HepG2 (cell line): Measurements from ENCODE around the gene SGF29. TPM values are rescaled to one million over a fixed set of nuclear protein-coding genes. Genes with fewer than 3 reads are reported as not detected.

Experiments
- ATAC-seq: fragments of 200-7000 bp; cut with Tn5 transposase; 3 replicates; pipeline ENCODE4 v1.9.1; 2020; ENCODE audit warnings: mild to moderate bottlenecking, moderate library complexity
- BruUV-seq: library from RNA; stranded (reverse); fragments of 400-500 nt; replicated peaks from 2 replicates; lab custom pipeline; 2021; lab: Mats Ljungman, UMichigan
- CTCF ChIA-PET: fragments of 300-600 bp; formaldehyde crosslinking; extraction: SDS; loops from one replicate; lab custom pipeline; 2021; ENCODE audit warnings: low total read pairs, inconsistent platforms, low intra/inter-chr PET ratio; lab: Yijun Ruan, JAX
- POLR2A ChIA-PET: fragments of 350-600 bp; sonication (Branson Sonifier 250); formaldehyde crosslinking; loops from one replicate; lab custom pipeline; 2020; ENCODE audit warnings: antibody characterized with exemption, inconsistent platforms; lab: Yijun Ruan, JAX
- DNase-seq: peaks from one replicate; pipeline ENCODE4 v3.0.0-alpha.2; 2015; ENCODE audit warnings: low spot score
- FAIRE-seq: peaks from 3 replicates; lab custom pipeline; 2011; peaks lifted over from hg19 to GRCh38; lab: Jason Lieb, UNC
- H2AFZ ChIP-seq: one replicate; pipeline ENCODE4 v1.6.1; 2011; ENCODE audit warnings: low read length, inconsistent platforms
- H3K27ac ChIP-seq: fragments of 300-600 bp; 3 replicates; pipeline ENCODE4 v1.8.0; 2011; ENCODE audit warnings: mixed run types, mild to moderate bottlenecking, mixed read lengths, low read length, inconsistent platforms; ENCODE audit not compliant: insufficient read depth; ENCODE audit errors: extremely low read length
- H3K27me3 ChIP-seq, 2 experiments: fragments of 200-600 bp in 1 of 2; 2 replicates in 1 of 2; 3 replicates in 1 of 2; pipeline versions ENCODE4 v1.6.0 to v1.8.0; 2011; ENCODE audit warnings: low read length in 2 of 2, mild to moderate bottlenecking in 2 of 2, moderate library complexity in 2 of 2, inconsistent platforms in 1 of 2; ENCODE audit not compliant: insufficient read depth in 2 of 2, control insufficient read depth in 1 of 2
- H3K36me3 ChIP-seq, 2 experiments: fragments of 200-600 bp in 1 of 2; replicated peaks in 1 of 2; 2 replicates in 1 of 2; 3 replicates in 1 of 2; pipeline versions ENCODE4 v1.5.1 to v1.8.0; 2011; ENCODE audit warnings: low read length in 2 of 2, inconsistent platforms in 1 of 2; ENCODE audit not compliant: insufficient read depth in 2 of 2, control insufficient read depth in 1 of 2
- H3K4me1 ChIP-seq: 2 replicates; pipeline ENCODE4 v1.5.1; 2012; ENCODE audit warnings: low read length, inconsistent platforms; ENCODE audit not compliant: insufficient read depth
- H3K4me2 ChIP-seq: 2 replicates; pipeline ENCODE4 v1.6.0; 2011; ENCODE audit warnings: low read depth, low read length, inconsistent platforms
- H3K4me3 ChIP-seq, 3 experiments: fragments of 200-600 bp in 1 of 3; sonication (generic), shearing (Covaris generic) in 1 of 3; replicated peaks in 1 of 3; 2 replicates each; pipeline ENCODE4 v1.5.1; 2011 to 2016; ENCODE audit warnings: low read length in 3 of 3, inconsistent platforms in 2 of 3, low read depth in 2 of 3, mild to moderate bottlenecking in 2 of 3, control low read depth in 1 of 3, mixed read lengths in 1 of 3; ENCODE audit not compliant: insufficient read depth in 1 of 3
- H3K79me2 ChIP-seq: one replicate; pipeline ENCODE4 v1.6.1; 2011; ENCODE audit warnings: low read length, inconsistent platforms; ENCODE audit not compliant: insufficient read depth
- H3K9ac ChIP-seq: 2 replicates; pipeline ENCODE4 v1.6.0; 2011; ENCODE audit warnings: mild to moderate bottlenecking, low read depth, low read length, inconsistent platforms; ENCODE audit not compliant: insufficient read depth
- H3K9me3 ChIP-seq: 2 replicates; pipeline ENCODE4 v1.5.1; 2012; ENCODE audit warnings: mild to moderate bottlenecking, low read length
- H4K20me1 ChIP-seq: 2 replicates; pipeline ENCODE4 v1.6.0; 2011; ENCODE audit warnings: inconsistent platforms, mild to moderate bottlenecking, low read length, moderate library complexity; ENCODE audit not compliant: insufficient read depth
- ATAD3A ChIP-seq: sonication (generic); formaldehyde crosslinking; IDR thresholded peaks from 2 replicates; pipeline ENCODE4 v1.4.0; 2020; ENCODE audit warnings: missing genetic modification reagents
- BHLHE40 ChIP-seq: IDR thresholded peaks from 2 replicates; pipeline ENCODE4 v1.6.1; 2011; ENCODE audit warnings: low read length, improper control_type of control experiment
- CBX1 ChIP-seq: IDR thresholded peaks from one replicate; pipeline ENCODE4 v1.6.1; 2016; ENCODE audit warnings: antibody characterized with exemption, low read depth
- CBX2 ChIP-seq, 2 experiments: fragments of 200-600 bp in 1 of 2; sonication (generic); formaldehyde crosslinking in 1 of 2; IDR thresholded peaks; 2 replicates each; pipeline versions ENCODE4 v1.7.0 to v1.8.1; 2018 to 2022; ENCODE audit warnings: low read depth in 2 of 2, low read length in 1 of 2, mild to moderate bottlenecking in 1 of 2, missing genetic modification reagents in 1 of 2
- ERF ChIP-seq: IDR thresholded peaks from 2 replicates; pipeline ENCODE4 v1.6.1; 2018; ENCODE audit warnings: missing biosample characterization, missing genetic modification reagents
- HIVEP1 ChIP-seq: sonication (generic); formaldehyde crosslinking; IDR thresholded peaks from 2 replicates; pipeline ENCODE4 v1.4.0; 2020; ENCODE audit warnings: mild to moderate bottlenecking, missing genetic modification reagents
- HOXA9 ChIP-seq: sonication (generic); formaldehyde crosslinking; IDR thresholded peaks from 2 replicates; pipeline ENCODE4 v1.8.1; 2022; ENCODE audit warnings: missing genetic modification reagents, mild to moderate bottlenecking, moderate library complexity, borderline replicate concordance
- IRF2 ChIP-seq: IDR thresholded peaks from 2 replicates; pipeline ENCODE4 v1.6.1; 2018; ENCODE audit warnings: missing genetic modification reagents, missing compliant biosample characterization
- KDM6A ChIP-seq: IDR thresholded peaks from 2 replicates; pipeline ENCODE4 v1.6.1; 2016; ENCODE audit warnings: low read depth
- MAF1 ChIP-seq: sonication (generic); formaldehyde crosslinking; IDR thresholded peaks from 2 replicates; pipeline ENCODE4 v1.5.0; 2020; ENCODE audit warnings: missing genetic modification reagents, borderline replicate concordance
- NFE2 ChIP-seq: sonication (generic); formaldehyde crosslinking; IDR thresholded peaks from 2 replicates; pipeline ENCODE4 v1.4.0; 2020; ENCODE audit warnings: missing genetic modification reagents
- SIN3B ChIP-seq: fragments of 150-350 bp; IDR thresholded peaks from 2 replicates; pipeline ENCODE4 v1.6.1; 2014; ENCODE audit warnings: low read length
- ZBTB42 ChIP-seq: sonication (generic); formaldehyde crosslinking; IDR thresholded peaks from 2 replicates; pipeline ENCODE4 v1.5.0; 2020; ENCODE audit warnings: mild to moderate bottlenecking, missing genetic modification reagents
- ZNF101 ChIP-seq: sonication (generic); formaldehyde crosslinking; IDR thresholded peaks from 2 replicates; pipeline ENCODE4 v1.4.0; 2020; ENCODE audit warnings: mild to moderate bottlenecking, low read depth, missing genetic modification reagents, borderline replicate concordance
- ZNF234 ChIP-seq: sonication (generic); formaldehyde crosslinking; conservative IDR thresholded peaks from 2 replicates; pipeline ENCODE4 v1.5.1; 2020; ENCODE audit warnings: mild to moderate bottlenecking, missing genetic modification reagents
- ZNF337 ChIP-seq: sonication (generic); formaldehyde crosslinking; IDR thresholded peaks from 2 replicates; pipeline ENCODE4 v1.5.1; 2020; ENCODE audit warnings: missing genetic modification reagents, low read depth, mild to moderate bottlenecking, borderline replicate concordance
- ZNF468 ChIP-seq: sonication (generic); formaldehyde crosslinking; IDR thresholded peaks from 2 replicates; pipeline ENCODE4 v1.8.0; 2022; ENCODE audit warnings: mild to moderate bottlenecking, moderate library complexity, missing genetic modification reagents
- ZNF496 ChIP-seq: sonication (generic); formaldehyde crosslinking; IDR thresholded peaks from 2 replicates; pipeline ENCODE4 v1.8.1; 2023; ENCODE audit warnings: mild to moderate bottlenecking, moderate library complexity, missing genetic modification reagents; ENCODE audit not compliant: insufficient replicate concordance
- ZNF652 ChIP-seq: IDR thresholded peaks from 2 replicates; pipeline ENCODE4 v1.6.1; 2016; ENCODE audit warnings: low read depth, borderline replicate concordance
- ZNF678 ChIP-seq: sonication (generic); formaldehyde crosslinking; IDR thresholded peaks from 2 replicates; pipeline ENCODE4 v1.4.0; 2020; ENCODE audit warnings: mild to moderate bottlenecking, missing genetic modification reagents
- ZNF768 ChIP-seq: sonication (generic); formaldehyde crosslinking; IDR thresholded peaks from 2 replicates; pipeline ENCODE4 v1.4.0; 2020; ENCODE audit warnings: missing genetic modification reagents
- ZNF773 ChIP-seq: sonication (generic); formaldehyde crosslinking; IDR thresholded peaks from 2 replicates; pipeline ENCODE4 v1.4.0; 2020; ENCODE audit warnings: missing genetic modification reagents, borderline replicate concordance
- ZSCAN25 ChIP-seq: sonication (generic); formaldehyde crosslinking; IDR thresholded peaks from 2 replicates; pipeline ENCODE4 v1.8.0; 2022; ENCODE audit warnings: mild to moderate bottlenecking, missing genetic modification reagents
- WGBS: methylation state at CpG from one replicate; pipeline ENCODE4 v1.1.6; 2017; ENCODE audit warnings: low lambda C conversion rate; 5-methylcytosine and 5-hydroxymethylcytosine counted together
- in situ Hi-C: cut with HindIII; loops from 2 replicates; pipeline ENCODE4 v1.10.0; 2017; ENCODE audit warnings: low pct_unique_long_range_greater_than_20kb; ENCODE audit not compliant: extremely low pct_ligation_motif_present
- intact Hi-C: fragments of 100-400 bp; cut with micrococcal nuclease; formaldehyde crosslinking; loops from one replicate; pipeline ENCODE4 v1.10.0; 2022; ENCODE audit not compliant: unreplicated experiment
- polyA plus RNA-seq, 8 experiments: library from polyadenylated mRNA; depleted of rRNA in 3 of 8; stranded (reverse) in 7 of 8; unstranded in 1 of 8; fragments of >200 nt; fragmentation: Illumina TruSeq in 4 of 8; extraction: Trizol in 4 of 8; gene quantifications; 2 replicates each; pipeline versions ENCODE4 v1.2.1 to v1.2.3, GENCODE V29; 2011 to 2016; ENCODE audit warnings: low read depth in 4 of 8, missing spikeins in 1 of 8, mixed read lengths in 1 of 8; ENCODE audit not compliant: insufficient read depth in 1 of 8
- total RNA-seq, 5 experiments: library from RNA; depleted of rRNA; stranded (reverse); fragments of >200 nt; fragmentation: Illumina TruSeq; extraction: Trizol; gene quantifications; 2 replicates each; pipeline ENCODE4 v1.2.3, GENCODE V29; 2016; ENCODE audit warnings: low read depth in 1 of 5
- TF ChIP-seq, protein P1 (sequence below): IDR thresholded peaks from 2 replicates; pipeline ENCODE4 v1.6.1; 2012; ENCODE audit warnings: inconsistent platforms
- TF ChIP-seq, protein P2 (sequence below): sonication (generic); formaldehyde crosslinking; IDR thresholded peaks from 2 replicates; pipeline ENCODE4 v1.5.0; 2020; ENCODE audit warnings: mild to moderate bottlenecking, missing genetic modification reagents
- TF ChIP-seq, protein P3 (sequence below): sonication (generic); formaldehyde crosslinking; IDR thresholded peaks from 2 replicates; pipeline ENCODE4 v1.4.0; 2020; ENCODE audit warnings: mild to moderate bottlenecking, missing genetic modification reagents

The SGF29 gene
- total and polyA plus RNA-seq, 2 of the 13 experiments (the other 11 are each of a cell fraction or from before 2014, with no cell fraction given) = 5.0 to 29.4 TPM

DNA sequence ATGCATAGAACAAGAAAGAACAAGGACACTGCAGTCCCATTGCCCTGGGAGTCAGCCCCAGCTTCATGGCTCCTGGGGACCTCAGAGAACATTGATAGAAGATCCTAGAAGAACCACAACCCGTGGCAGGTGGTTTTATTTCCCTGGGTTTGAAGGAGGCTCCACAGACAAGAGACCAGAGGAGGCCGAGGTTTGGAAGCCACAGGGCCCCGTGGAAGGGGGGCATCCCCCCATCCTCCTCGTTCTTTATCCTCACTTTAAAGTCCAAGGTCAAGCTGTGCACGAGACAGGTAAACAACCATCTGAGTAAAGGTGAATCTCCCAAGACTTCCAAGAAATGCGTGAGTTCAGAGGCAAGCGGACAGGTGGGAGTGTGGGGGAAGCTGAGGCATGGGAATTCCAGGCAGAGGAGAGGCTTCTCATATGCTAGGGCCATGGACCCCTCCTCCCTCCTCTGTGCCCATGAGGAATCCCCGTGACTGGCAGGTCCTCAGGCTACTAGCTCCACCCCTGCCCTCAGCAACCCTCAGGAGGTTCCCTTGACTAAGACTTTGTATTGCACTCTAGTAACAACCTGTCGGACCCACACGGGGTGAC, 57.0 kb downstream of the SGF29 start:
- intact Hi-C loops = loop anchor here (10.0 kb wide), 1 partner anchor 66 kb away; no protein-coding TSS in a partner anchor
- no peak for FAIRE-seq
- no peaks in the 10 kb centered on the region for H3K9me3 ChIP-seq
- peaks cover 0 to 17% of the 10 kb centered on the region in 2 experiments; a peak in 3 of 5 replicates for H3K36me3 ChIP-seq
- POLR2A ChIA-PET = interaction anchor here (0.6 to 3.1 kb wide), 16 partner anchors 8 to 286 kb away, joined by 3 to 175 read pairs (median 5); partner anchors contain the start of genes NUPR1, SULT1A2 and TUFM
- no peaks in the 10 kb centered on the region for H3K27me3 ChIP-seq
- H3K4me1 ChIP-seq = peaks cover 39% of the 10 kb centered on the region
- H2AFZ ChIP-seq = peak overlapping the region; percentile 17
- H3K79me2 ChIP-seq = peaks cover 12% of the 10 kb centered on the region
- H3K9ac ChIP-seq = peak overlapping the region; percentile 77
- no peaks in the 10 kb centered on the region for H4K20me1 ChIP-seq
- peak overlapping the region; percentile 47 for H3K27ac ChIP-seq
- peak overlapping the region; percentile 99 for H3K4me2 ChIP-seq
- CTCF ChIA-PET = no interaction called here
- no peak for DNase-seq
- peak overlapping the region; percentile 66 to 90 (median 70) for H3K4me3 ChIP-seq
- BruUV-seq = no TSS peak
- ATAC-seq = no peak
- in situ Hi-C loops = no loop called here
- 6% methylated on average over 10 of the region's 10 CpGs for whole genome bisulfite sequencing
- TF ChIP-seq, protein P1, sequence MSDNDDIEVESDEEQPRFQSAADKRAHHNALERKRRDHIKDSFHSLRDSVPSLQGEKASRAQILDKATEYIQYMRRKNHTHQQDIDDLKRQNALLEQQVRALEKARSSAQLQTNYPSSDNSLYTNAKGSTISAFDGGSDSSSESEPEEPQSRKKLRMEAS = no peak; the same call in 1 of the 2 replicates
- TF ChIP-seq CBX1 (no peak), ZNF101 (CRISPR knock-in tag) (0 out of 2 replicates have a peak, but pooled peaks have one; percentile 52), MAF1 (CRISPR knock-in tag) (no peak), ZNF468 (CRISPR knock-in tag) (no peak), BHLHE40 (0 out of 2 replicates have a peak, but pooled peaks have one; percentile 45), ZNF773 (CRISPR knock-in tag) (no peak), HOXA9 (no peak), ZNF678 (CRISPR knock-in tag) (0 out of 2 replicates have a peak, but pooled peaks have one; percentile 47), ZSCAN25 (CRISPR knock-in tag) (peak; percentile 85; the same call in 1 of the 2 replicates), ERF (no peak), CBX2 (IDR thresholded peaks at IDR 0.05; ENCODE audit: low read depth, low read length) (no peak), CBX2 (CRISPR knock-in tag; IDR thresholded peaks at IDR 0.05; ENCODE audit: low read depth) (no peak), ATAD3A (CRISPR knock-in tag) (no peak), ZNF496 (CRISPR knock-in tag) (no peak), ZNF337 (peak; percentile 3; the same call in 1 of the 2 replicates), NFE2 (CRISPR knock-in tag) (no peak), HIVEP1 (peak; percentile 35; the same call in 1 of the 2 replicates), ZNF652 (CRISPR knock-in tag) (no peak), KDM6A (CRISPR knock-in tag) (no peak), ZNF768 (CRISPR knock-in tag) (no peak), ZNF234 (CRISPR knock-in tag) (no peak), ZBTB42 (no peak), SIN3B (no peak), IRF2 (no peak)
- TF ChIP-seq, protein P2, sequence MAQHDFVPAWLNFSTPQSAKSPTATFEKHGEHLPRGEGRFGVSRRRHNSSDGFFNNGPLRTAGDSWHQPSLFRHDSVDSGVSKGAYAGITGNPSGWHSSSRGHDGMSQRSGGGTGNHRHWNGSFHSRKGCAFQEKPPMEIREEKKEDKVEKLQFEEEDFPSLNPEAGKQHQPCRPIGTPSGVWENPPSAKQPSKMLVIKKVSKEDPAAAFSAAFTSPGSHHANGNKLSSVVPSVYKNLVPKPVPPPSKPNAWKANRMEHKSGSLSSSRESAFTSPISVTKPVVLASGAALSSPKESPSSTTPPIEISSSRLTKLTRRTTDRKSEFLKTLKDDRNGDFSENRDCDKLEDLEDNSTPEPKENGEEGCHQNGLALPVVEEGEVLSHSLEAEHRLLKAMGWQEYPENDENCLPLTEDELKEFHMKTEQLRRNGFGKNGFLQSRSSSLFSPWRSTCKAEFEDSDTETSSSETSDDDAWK (CRISPR knock-in tag) = no peak
- TF ChIP-seq, protein P3, sequence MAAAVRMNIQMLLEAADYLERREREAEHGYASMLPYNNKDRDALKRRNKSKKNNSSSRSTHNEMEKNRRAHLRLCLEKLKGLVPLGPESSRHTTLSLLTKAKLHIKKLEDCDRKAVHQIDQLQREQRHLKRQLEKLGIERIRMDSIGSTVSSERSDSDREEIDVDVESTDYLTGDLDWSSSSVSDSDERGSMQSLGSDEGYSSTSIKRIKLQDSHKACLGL = peak; percentile 72
